GM12878 (cell line): ENCODE measurements around the gene CPNE4. TPM values are rescaled to one million over a fixed set of nuclear protein-coding genes. Genes with fewer than 3 reads are reported as not detected.

ENCODE experiments used
- ATAC-seq: fragments of 200-7000 bp; cut with Tn5 transposase; 3 replicates; pipeline ENCODE4 v1.9.1; 2020; ENCODE audit warnings: mild to moderate bottlenecking, moderate library complexity
- BruUV-seq: library from RNA; stranded (reverse); fragments of 400-500 nt; replicated peaks from 2 replicates; lab custom pipeline; 2021; lab: Mats Ljungman, UMichigan
- CTCF ChIA-PET: fragments of 300-600 bp; sonication (Branson Sonifier 250); formaldehyde crosslinking; extraction: SDS; loops from one replicate; lab custom pipeline; 2021; ENCODE audit warnings: inconsistent platforms; lab: Yijun Ruan, JAX
- POLR2A ChIA-PET: fragments of 350-600 bp; formaldehyde crosslinking; extraction: SDS; loops from one replicate; lab custom pipeline; 2021; ENCODE audit warnings: inconsistent platforms; lab: Charles Lee
- RAD21 ChIA-PET: fragments of 300-600 bp; sonication (Branson Sonifier 250); formaldehyde crosslinking; loops from one replicate; lab custom pipeline; 2023; ENCODE audit warnings: antibody characterized with exemption; ENCODE audit not compliant: unreplicated experiment; lab: Charles Lee
- SMC1A ChIA-PET: fragments of 300-600 bp; sonication (Branson Sonifier 250); formaldehyde crosslinking; loops from one replicate; lab custom pipeline; 2023; ENCODE audit not compliant: unreplicated experiment, uncharacterized antibody; lab: Charles Lee
- DNase-seq: peaks from one replicate; pipeline ENCODE4 v3.0.0-alpha.2; 2011; ENCODE audit warnings: low read depth, low spot score
- FAIRE-seq: peaks from 3 replicates; lab custom pipeline; 2011; peaks lifted over from hg19 to GRCh38; lab: Jason Lieb, UNC
- H2AFZ ChIP-seq: 2 replicates; pipeline ENCODE4 v1.6.0; 2011; ENCODE audit warnings: low read depth, low read length, control low read depth; ENCODE audit not compliant: control insufficient read depth
- H3K27ac ChIP-seq: 2 replicates; pipeline ENCODE4 v1.5.1; 2011; ENCODE audit warnings: control low read depth; ENCODE audit not compliant: control insufficient read depth, insufficient read depth
- H3K27me3 ChIP-seq, 2 experiments: replicated peaks in 1 of 2; 2 replicates each; pipeline versions ENCODE4 v1.6.0 to v1.6.1; 2011; ENCODE audit warnings: low read length in 1 of 2; ENCODE audit not compliant: control insufficient read depth in 2 of 2, insufficient read depth in 2 of 2
- H3K36me3 ChIP-seq, 2 experiments: 2 replicates each; pipeline ENCODE4 v1.5.1; 2011; ENCODE audit warnings: low read length in 1 of 2; ENCODE audit not compliant: control insufficient read depth in 2 of 2, insufficient read depth in 2 of 2
- H3K4me1 ChIP-seq: 2 replicates; pipeline ENCODE4 v1.6.1; 2011; ENCODE audit warnings: mild to moderate bottlenecking, low read length, moderate library complexity, mixed read lengths; ENCODE audit not compliant: control insufficient read depth, insufficient read depth
- H3K4me2 ChIP-seq: 2 replicates; pipeline ENCODE4 v1.6.0; 2011; ENCODE audit warnings: control low read depth; ENCODE audit not compliant: control insufficient read depth, insufficient read depth
- H3K4me3 ChIP-seq: fragments of 200-600 bp; sonication (generic); 2 replicates; pipeline ENCODE4 v1.5.1; 2016
- H3K79me2 ChIP-seq: 2 replicates; pipeline ENCODE4 v1.6.0; 2011; ENCODE audit warnings: low read length; ENCODE audit not compliant: control insufficient read depth, insufficient read depth
- H3K9ac ChIP-seq: 2 replicates; pipeline ENCODE4 v1.8.0; 2011; ENCODE audit warnings: low read length, control low read depth, mixed read lengths; ENCODE audit not compliant: control insufficient read depth, insufficient read depth
- H3K9me3 ChIP-seq: replicated peaks from 3 replicates; pipeline ENCODE4 v1.5.1; 2011; ENCODE audit warnings: mild to moderate bottlenecking, low read length; ENCODE audit not compliant: control insufficient read depth, insufficient read depth
- H4K20me1 ChIP-seq: 2 replicates; pipeline ENCODE4 v1.6.0; 2011; ENCODE audit not compliant: control insufficient read depth, insufficient read depth
- BCL11A ChIP-seq: IDR thresholded peaks from 2 replicates; pipeline ENCODE4 v1.6.1; 2011; ENCODE audit warnings: low read depth, low read length
- RAD21 ChIP-seq: IDR thresholded peaks from 2 replicates; pipeline ENCODE4 v1.6.1; 2011; ENCODE audit warnings: mild to moderate bottlenecking, low read depth, low read length, moderate library complexity; ENCODE audit not compliant: insufficient read depth
- RUNX3 ChIP-seq: IDR thresholded peaks from 2 replicates; pipeline ENCODE4 v1.6.1; 2012; ENCODE audit warnings: low read length, inconsistent platforms
- SMARCA5 ChIP-seq: fragments of 450-650 bp; IDR thresholded peaks from 2 replicates; pipeline ENCODE4 v1.6.1; 2017; ENCODE audit warnings: mild to moderate bottlenecking
- SMC3 ChIP-seq: IDR thresholded peaks from 2 replicates; pipeline ENCODE4 v1.6.1; 2011; ENCODE audit warnings: low read length, improper control_type of control experiment, borderline replicate concordance
- SP1 ChIP-seq: IDR thresholded peaks from one replicate; pipeline ENCODE4 v1.6.1; 2011; ENCODE audit warnings: low read depth, low read length
- TARDBP ChIP-seq: IDR thresholded peaks from 2 replicates; pipeline ENCODE4 v1.6.1; 2016; ENCODE audit warnings: borderline replicate concordance
- YY1 ChIP-seq: IDR thresholded peaks from 2 replicates; pipeline ENCODE4 v1.6.1; 2011; ENCODE audit warnings: low read depth, mild to moderate bottlenecking, low read length
- ZBED1 ChIP-seq: IDR thresholded peaks from 2 replicates; pipeline ENCODE4 v1.6.1; 2016; ENCODE audit warnings: borderline replicate concordance
- ZBTB11 ChIP-seq: fragments of 450-650 bp; formaldehyde crosslinking; IDR thresholded peaks from 2 replicates; pipeline ENCODE4 v1.5.0; 2022; ENCODE audit warnings: mild to moderate bottlenecking, missing genetic modification characterization
- ZNF217 ChIP-seq: fragments of 450-650 bp; IDR thresholded peaks from 2 replicates; pipeline ENCODE4 v1.6.1; 2017; ENCODE audit warnings: antibody characterized with exemption, mild to moderate bottlenecking
- WGBS: methylation state at CpG from one replicate; pipeline ENCODE4 v1.1.6; 2016; ENCODE audit warnings: low lambda C conversion rate; ENCODE audit not compliant: insufficient replicate concordance, insufficient coverage; ENCODE audit errors: missing lambda C conversion rate; 5-methylcytosine and 5-hydroxymethylcytosine counted together
- in situ Hi-C: fragments of 300-500 bp; cut with MboI; formaldehyde crosslinking; loops from 9 replicates; pipeline ENCODE4 v1.14.3; 2018; ENCODE audit warnings: mixed read lengths
- intact Hi-C: fragments of 100-400 bp; cut with micrococcal nuclease; formaldehyde crosslinking; loops from one replicate; pipeline ENCODE4 v1.14.2; 2022; ENCODE audit not compliant: unreplicated experiment
- polyA plus RNA-seq, 11 experiments: library from polyadenylated mRNA; depleted of rRNA in 4 of 11; unstranded in 6 of 11; stranded (reverse) in 5 of 11; fragments of >200 nt; fragmentation: Nextera tagmentation in 4 of 11; fragmentation: Illumina TruSeq in 1 of 11; extraction: Ambion mirVana in 4 of 11; extraction: Trizol in 1 of 11; gene quantifications; 1 replicate in 1 of 11; 2 replicates in 10 of 11; pipeline versions ENCODE4 v1.2.1 to v1.2.3, GENCODE V29; 2011 to 2016; ENCODE audit warnings: inconsistent platforms in 2 of 11, missing spikeins in 2 of 11, low read depth in 1 of 11
- total RNA-seq, 4 experiments: library from RNA; depleted of rRNA in 3 of 4; stranded (reverse); fragments of >200 nt in 3 of 4; fragmentation: Illumina TruSeq in 1 of 4; extraction: Trizol in 1 of 4; gene quantifications; 2 replicates each; pipeline versions ENCODE4 v1.2.1 to v1.2.3, GENCODE V29; 2013 to 2021
- TF ChIP-seq, protein P1 (sequence below): IDR thresholded peaks from 2 replicates; pipeline ENCODE4 v1.6.1; 2011; ENCODE audit warnings: low read depth, mild to moderate bottlenecking, low read length, moderate library complexity, borderline replicate concordance; ENCODE audit errors: extremely low read depth
- TF ChIP-seq, protein P2 (sequence below), 3 experiments: IDR thresholded peaks in 2 of 3; conservative IDR thresholded peaks in 1 of 3; 2 replicates each; pipeline ENCODE4 v1.5.1; 2011; ENCODE audit warnings: low read depth in 3 of 3, low read length in 3 of 3, mild to moderate bottlenecking in 3 of 3, control low read depth in 2 of 3, moderate library complexity in 2 of 3, inconsistent platforms in 1 of 3, mixed read lengths in 1 of 3; ENCODE audit not compliant: control insufficient read depth in 2 of 3, insufficient read depth in 1 of 3; ENCODE audit errors: extremely low read depth in 1 of 3

Gene CPNE4
- total and polyA plus RNA-seq, 10 of the 15 experiments (the other 5 are each of a cell fraction or from before 2014, with no cell fraction given) = 0.17 to 1.9 (median 0.48) TPM; not detected in 1

- no peak overlapping the region for H3K4me3 ChIP-seq
- H2AFZ ChIP-seq = no peak overlapping the region
- no peak overlapping the region for H3K4me2 ChIP-seq
- FAIRE-seq = peak; percentile 75
- no peaks in the 10 kb centered on the region for H3K4me1 ChIP-seq
- H3K9me3 ChIP-seq = no peaks in the 10 kb centered on the region
- intact Hi-C loops = loop anchor here (1.0 to 5.0 kb wide), 5 partner anchors 234 to 997 kb away; no protein-coding TSS in a partner anchor
- ChIA-PET SMC1A (interaction anchor here (0.6 to 4.8 kb wide), 12 partner anchors 9 to 996 kb away, joined by 3 to 75 read pairs (median 4); no protein-coding TSS in a partner anchor), CTCF (interaction anchor here (0.6 to 6.1 kb wide), 26 partner anchors 10 to 996 kb away, joined by 3 to 118 read pairs (median 3); no protein-coding TSS in a partner anchor), RAD21 (interaction anchor here (0.6 to 3.0 kb wide), 11 partner anchors 11 to 998 kb away, joined by 3 to 47 read pairs (median 3); no protein-coding TSS in a partner anchor), POLR2A (no interaction called here)
- no peak overlapping the region for H3K27ac ChIP-seq
- ATAC-seq = peak; percentile 99
- H3K27me3 ChIP-seq = peaks cover 0 to 1% of the 10 kb centered on the region in 2 experiments; a peak in 1 of 4 replicates
- no peaks in the 10 kb centered on the region for H4K20me1 ChIP-seq
- no peak for DNase-seq
- no peaks in the 10 kb centered on the region for H3K36me3 ChIP-seq
- no peaks in the 10 kb centered on the region for H3K79me2 ChIP-seq
- in situ Hi-C loops = no loop called here
- no TSS peak for BruUV-seq
- H3K9ac ChIP-seq = no peak overlapping the region
- WGBS = 12% methylated on average over 15 of the region's 15 CpGs
- TF ChIP-seq, protein P1, sequence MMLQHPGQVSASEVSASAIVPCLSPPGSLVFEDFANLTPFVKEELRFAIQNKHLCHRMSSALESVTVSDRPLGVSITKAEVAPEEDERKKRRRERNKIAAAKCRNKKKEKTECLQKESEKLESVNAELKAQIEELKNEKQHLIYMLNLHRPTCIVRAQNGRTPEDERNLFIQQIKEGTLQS = no peak
- TF ChIP-seq ZBTB11 (CRISPR knock-in tag) = no peak
- TF ChIP-seq TARDBP = no peak
- TF ChIP-seq YY1 = 0 out of 2 replicates have a peak, but pooled peaks have one; percentile 50
- TF ChIP-seq, protein P2, sequence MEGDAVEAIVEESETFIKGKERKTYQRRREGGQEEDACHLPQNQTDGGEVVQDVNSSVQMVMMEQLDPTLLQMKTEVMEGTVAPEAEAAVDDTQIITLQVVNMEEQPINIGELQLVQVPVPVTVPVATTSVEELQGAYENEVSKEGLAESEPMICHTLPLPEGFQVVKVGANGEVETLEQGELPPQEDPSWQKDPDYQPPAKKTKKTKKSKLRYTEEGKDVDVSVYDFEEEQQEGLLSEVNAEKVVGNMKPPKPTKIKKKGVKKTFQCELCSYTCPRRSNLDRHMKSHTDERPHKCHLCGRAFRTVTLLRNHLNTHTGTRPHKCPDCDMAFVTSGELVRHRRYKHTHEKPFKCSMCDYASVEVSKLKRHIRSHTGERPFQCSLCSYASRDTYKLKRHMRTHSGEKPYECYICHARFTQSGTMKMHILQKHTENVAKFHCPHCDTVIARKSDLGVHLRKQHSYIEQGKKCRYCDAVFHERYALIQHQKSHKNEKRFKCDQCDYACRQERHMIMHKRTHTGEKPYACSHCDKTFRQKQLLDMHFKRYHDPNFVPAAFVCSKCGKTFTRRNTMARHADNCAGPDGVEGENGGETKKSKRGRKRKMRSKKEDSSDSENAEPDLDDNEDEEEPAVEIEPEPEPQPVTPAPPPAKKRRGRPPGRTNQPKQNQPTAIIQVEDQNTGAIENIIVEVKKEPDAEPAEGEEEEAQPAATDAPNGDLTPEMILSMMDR (IDR thresholded peaks at IDR 0.05 in 2 of 3, conservative IDR thresholded peaks at IDR 0.05 in 1 of 3; ENCODE audit: control insufficient read depth in 2 of 3, extremely low read depth in 1 of 3, insufficient read depth in 1 of 3, low read depth in 3 of 3, low read length in 3 of 3) = peak; percentile 89 to 92 (median 92); a peak in 5 of 6 replicates
- TF ChIP-seq SMARCA5 = peak; percentile 32; the same call in 1 of the 2 replicates
- TF ChIP-seq BCL11A = no peak
- no peak for TF ChIP-seq ZNF217
- no peak for TF ChIP-seq RUNX3
- peak; percentile 94 for TF ChIP-seq RAD21
- TF ChIP-seq SP1 = no peak
- TF ChIP-seq ZBED1 = no peak
- peak; percentile 85 for TF ChIP-seq SMC3
Observed at GRCh38 chr3:132029182-132029902, 5.5 kb downstream of the CPNE4 start.
